Measurements from ENCODE around the gene FILIP1L. TPM values are rescaled to one million over a fixed set of nuclear protein-coding genes. Genes with fewer than 3 reads are reported as not detected.
A peak's percentile ranks its signal among the peaks of the same experiment; 100 is the strongest.

FILIP1L gene
- total and polyA plus RNA-seq, 2 of the 13 experiments (the other 11 are each of a cell fraction or from before 2014, with no cell fraction given) = 8.1 to 187 TPM

DNA sequence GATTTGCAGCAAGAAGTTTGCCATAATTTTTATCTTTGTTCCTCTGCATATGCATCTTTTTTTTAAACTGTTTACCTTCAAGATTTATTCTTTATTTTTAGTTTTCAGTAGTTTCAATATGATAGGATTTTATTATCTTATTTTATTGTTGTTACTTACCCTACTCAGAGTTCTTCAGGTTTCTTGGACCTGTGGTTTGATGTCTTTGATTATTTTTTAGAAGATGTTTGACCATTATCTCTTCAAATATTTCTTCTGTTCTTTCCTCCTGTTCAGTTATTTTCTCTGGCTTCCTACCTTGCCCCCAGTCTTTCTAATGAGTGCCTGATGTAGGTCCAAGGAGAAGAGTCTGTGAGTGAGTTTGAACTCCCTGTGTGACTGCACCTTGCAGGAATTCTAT lies 137.7 kb downstream of the FILIP1L start:
- ATAC-seq (no peak), DNase-seq (ENCODE audit: low spot score) (no peak), FAIRE-seq (no peak)
- Histone ChIP-seq H3K9me3 (ENCODE audit: low read length) (no peaks in the 10 kb centered on the region), H3K27me3 (ENCODE audit: control insufficient read depth in 1 of 2, insufficient read depth in 2 of 2, low read length in 2 of 2) (no peaks in the 10 kb centered on the region), H2AFZ (ENCODE audit: low read length) (no peak overlapping the region), H4K20me1 (ENCODE audit: insufficient read depth, low read length) (no peaks in the 10 kb centered on the region), H3K4me1 (ENCODE audit: insufficient read depth, low read length) (peaks cover 11% of the 10 kb centered on the region), H3K36me3 (replicated peaks in 1 of 2; ENCODE audit: control insufficient read depth in 1 of 2, insufficient read depth in 2 of 2, low read length in 2 of 2) (no peaks in the 10 kb centered on the region), H3K4me3 (replicated peaks in 1 of 3; ENCODE audit: insufficient read depth in 1 of 3, low read depth in 2 of 3, low read length in 3 of 3) (no peak overlapping the region), H3K9ac (ENCODE audit: insufficient read depth, low read depth, low read length) (no peak overlapping the region), H3K27ac (ENCODE audit: extremely low read length, insufficient read depth, low read length) (no peak overlapping the region), H3K79me2 (ENCODE audit: insufficient read depth, low read length) (no peaks in the 10 kb centered on the region), H3K4me2 (ENCODE audit: low read depth, low read length) (no peak overlapping the region)
- POLR2A ChIA-PET = no interaction called here
- CTCF ChIA-PET (ENCODE audit: low intra/inter-chr PET ratio, low total read pairs) = no interaction called here
- intact Hi-C loops (cut with micrococcal nuclease; ENCODE audit: unreplicated experiment) (no loop called here), in situ Hi-C loops (cut with HindIII; ENCODE audit: extremely low pct_ligation_motif_present, low pct_unique_long_range_greater_than_20kb) (no loop called here)
- no peak for TF ChIP-seq TGIF2 (CRISPR knock-in tag; IDR thresholded peaks at IDR 0.05)
- no TSS peak for BruUV-seq (replicated peaks)

DNA sequence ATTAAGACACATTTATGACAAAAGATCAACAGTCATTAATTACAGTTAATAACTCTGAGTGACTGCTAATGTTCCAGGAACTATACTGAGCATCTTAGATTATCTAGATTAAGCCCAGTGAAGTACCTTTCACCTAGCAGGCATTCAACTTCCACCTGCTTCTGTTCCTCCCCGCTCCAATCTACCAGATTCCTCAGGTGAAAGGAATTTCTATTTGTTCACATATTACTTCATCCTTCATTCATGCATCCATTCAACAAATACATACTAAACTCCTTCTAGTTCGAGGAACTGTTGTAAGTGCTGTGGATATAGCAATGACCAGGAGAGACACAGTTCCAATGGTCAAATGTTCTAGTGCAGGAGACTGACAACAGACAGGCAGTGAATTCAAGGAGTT lies 139.3 kb downstream of the FILIP1L start:
- no peak overlapping the region for H2AFZ ChIP-seq (ENCODE audit: low read length)
- BruUV-seq (replicated peaks) = no TSS peak
- H3K79me2 ChIP-seq (ENCODE audit: insufficient read depth, low read length) = no peaks in the 10 kb centered on the region
- H3K9me3 ChIP-seq (ENCODE audit: low read length) = no peaks in the 10 kb centered on the region
- H3K4me2 ChIP-seq (ENCODE audit: low read depth, low read length) = no peak overlapping the region
- no peak overlapping the region for H3K27ac ChIP-seq (ENCODE audit: extremely low read length, insufficient read depth, low read length)
- WGBS (ENCODE audit: low lambda C conversion rate) = 100% methylated on average over 2 of the region's 2 CpGs
- no peak for ATAC-seq
- ChIA-PET POLR2A (no interaction called here), CTCF (ENCODE audit: low intra/inter-chr PET ratio, low total read pairs) (no interaction called here)
- FAIRE-seq = peak; percentile 26
- H3K4me1 ChIP-seq (ENCODE audit: insufficient read depth, low read length) = peaks cover 11% of the 10 kb centered on the region
- H3K36me3 ChIP-seq (replicated peaks in 1 of 2; ENCODE audit: control insufficient read depth in 1 of 2, insufficient read depth in 2 of 2, low read length in 2 of 2) = no peaks in the 10 kb centered on the region
- H3K9ac ChIP-seq (ENCODE audit: insufficient read depth, low read depth, low read length) = no peak overlapping the region
- no peak overlapping the region for H3K4me3 ChIP-seq (replicated peaks in 1 of 3; ENCODE audit: insufficient read depth in 1 of 3, low read depth in 2 of 3, low read length in 3 of 3)
- no peak for DNase-seq (ENCODE audit: low spot score)
- no peaks in the 10 kb centered on the region for H4K20me1 ChIP-seq (ENCODE audit: insufficient read depth, low read length)
- intact Hi-C loops (cut with micrococcal nuclease; ENCODE audit: unreplicated experiment) (no loop called here), in situ Hi-C loops (cut with HindIII; ENCODE audit: extremely low pct_ligation_motif_present, low pct_unique_long_range_greater_than_20kb) (no loop called here)
- H3K27me3 ChIP-seq (ENCODE audit: control insufficient read depth in 1 of 2, insufficient read depth in 2 of 2, low read length in 2 of 2) = no peaks in the 10 kb centered on the region
- no peak for TF ChIP-seq ZIK1 (CRISPR knock-in tag; IDR thresholded peaks at IDR 0.05; ENCODE audit: borderline replicate concordance, low read depth)
- no peak for TF ChIP-seq ZNF143 (CRISPR knock-in tag; IDR thresholded peaks at IDR 0.05)
- no peak for TF ChIP-seq NPAS2 (CRISPR knock-in tag; IDR thresholded peaks at IDR 0.05; ENCODE audit: borderline replicate concordance)
- TF ChIP-seq NR3C1 (CRISPR knock-in tag; IDR thresholded peaks at IDR 0.05) = no peak
- TF ChIP-seq MYC (CRISPR knock-in tag; IDR thresholded peaks at IDR 0.05; ENCODE audit: borderline replicate concordance) = no peak
- no peak for TF ChIP-seq NBN (conservative IDR thresholded peaks at IDR 0.05)
- TF ChIP-seq, protein P1, sequence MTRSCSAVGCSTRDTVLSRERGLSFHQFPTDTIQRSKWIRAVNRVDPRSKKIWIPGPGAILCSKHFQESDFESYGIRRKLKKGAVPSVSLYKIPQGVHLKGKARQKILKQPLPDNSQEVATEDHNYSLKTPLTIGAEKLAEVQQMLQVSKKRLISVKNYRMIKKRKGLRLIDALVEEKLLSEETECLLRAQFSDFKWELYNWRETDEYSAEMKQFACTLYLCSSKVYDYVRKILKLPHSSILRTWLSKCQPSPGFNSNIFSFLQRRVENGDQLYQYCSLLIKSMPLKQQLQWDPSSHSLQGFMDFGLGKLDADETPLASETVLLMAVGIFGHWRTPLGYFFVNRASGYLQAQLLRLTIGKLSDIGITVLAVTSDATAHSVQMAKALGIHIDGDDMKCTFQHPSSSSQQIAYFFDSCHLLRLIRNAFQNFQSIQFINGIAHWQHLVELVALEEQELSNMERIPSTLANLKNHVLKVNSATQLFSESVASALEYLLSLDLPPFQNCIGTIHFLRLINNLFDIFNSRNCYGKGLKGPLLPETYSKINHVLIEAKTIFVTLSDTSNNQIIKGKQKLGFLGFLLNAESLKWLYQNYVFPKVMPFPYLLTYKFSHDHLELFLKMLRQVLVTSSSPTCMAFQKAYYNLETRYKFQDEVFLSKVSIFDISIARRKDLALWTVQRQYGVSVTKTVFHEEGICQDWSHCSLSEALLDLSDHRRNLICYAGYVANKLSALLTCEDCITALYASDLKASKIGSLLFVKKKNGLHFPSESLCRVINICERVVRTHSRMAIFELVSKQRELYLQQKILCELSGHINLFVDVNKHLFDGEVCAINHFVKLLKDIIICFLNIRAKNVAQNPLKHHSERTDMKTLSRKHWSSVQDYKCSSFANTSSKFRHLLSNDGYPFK (CRISPR knock-in tag; IDR thresholded peaks at IDR 0.05; ENCODE audit: borderline replicate concordance) = no peak
- TF ChIP-seq, protein P2, sequence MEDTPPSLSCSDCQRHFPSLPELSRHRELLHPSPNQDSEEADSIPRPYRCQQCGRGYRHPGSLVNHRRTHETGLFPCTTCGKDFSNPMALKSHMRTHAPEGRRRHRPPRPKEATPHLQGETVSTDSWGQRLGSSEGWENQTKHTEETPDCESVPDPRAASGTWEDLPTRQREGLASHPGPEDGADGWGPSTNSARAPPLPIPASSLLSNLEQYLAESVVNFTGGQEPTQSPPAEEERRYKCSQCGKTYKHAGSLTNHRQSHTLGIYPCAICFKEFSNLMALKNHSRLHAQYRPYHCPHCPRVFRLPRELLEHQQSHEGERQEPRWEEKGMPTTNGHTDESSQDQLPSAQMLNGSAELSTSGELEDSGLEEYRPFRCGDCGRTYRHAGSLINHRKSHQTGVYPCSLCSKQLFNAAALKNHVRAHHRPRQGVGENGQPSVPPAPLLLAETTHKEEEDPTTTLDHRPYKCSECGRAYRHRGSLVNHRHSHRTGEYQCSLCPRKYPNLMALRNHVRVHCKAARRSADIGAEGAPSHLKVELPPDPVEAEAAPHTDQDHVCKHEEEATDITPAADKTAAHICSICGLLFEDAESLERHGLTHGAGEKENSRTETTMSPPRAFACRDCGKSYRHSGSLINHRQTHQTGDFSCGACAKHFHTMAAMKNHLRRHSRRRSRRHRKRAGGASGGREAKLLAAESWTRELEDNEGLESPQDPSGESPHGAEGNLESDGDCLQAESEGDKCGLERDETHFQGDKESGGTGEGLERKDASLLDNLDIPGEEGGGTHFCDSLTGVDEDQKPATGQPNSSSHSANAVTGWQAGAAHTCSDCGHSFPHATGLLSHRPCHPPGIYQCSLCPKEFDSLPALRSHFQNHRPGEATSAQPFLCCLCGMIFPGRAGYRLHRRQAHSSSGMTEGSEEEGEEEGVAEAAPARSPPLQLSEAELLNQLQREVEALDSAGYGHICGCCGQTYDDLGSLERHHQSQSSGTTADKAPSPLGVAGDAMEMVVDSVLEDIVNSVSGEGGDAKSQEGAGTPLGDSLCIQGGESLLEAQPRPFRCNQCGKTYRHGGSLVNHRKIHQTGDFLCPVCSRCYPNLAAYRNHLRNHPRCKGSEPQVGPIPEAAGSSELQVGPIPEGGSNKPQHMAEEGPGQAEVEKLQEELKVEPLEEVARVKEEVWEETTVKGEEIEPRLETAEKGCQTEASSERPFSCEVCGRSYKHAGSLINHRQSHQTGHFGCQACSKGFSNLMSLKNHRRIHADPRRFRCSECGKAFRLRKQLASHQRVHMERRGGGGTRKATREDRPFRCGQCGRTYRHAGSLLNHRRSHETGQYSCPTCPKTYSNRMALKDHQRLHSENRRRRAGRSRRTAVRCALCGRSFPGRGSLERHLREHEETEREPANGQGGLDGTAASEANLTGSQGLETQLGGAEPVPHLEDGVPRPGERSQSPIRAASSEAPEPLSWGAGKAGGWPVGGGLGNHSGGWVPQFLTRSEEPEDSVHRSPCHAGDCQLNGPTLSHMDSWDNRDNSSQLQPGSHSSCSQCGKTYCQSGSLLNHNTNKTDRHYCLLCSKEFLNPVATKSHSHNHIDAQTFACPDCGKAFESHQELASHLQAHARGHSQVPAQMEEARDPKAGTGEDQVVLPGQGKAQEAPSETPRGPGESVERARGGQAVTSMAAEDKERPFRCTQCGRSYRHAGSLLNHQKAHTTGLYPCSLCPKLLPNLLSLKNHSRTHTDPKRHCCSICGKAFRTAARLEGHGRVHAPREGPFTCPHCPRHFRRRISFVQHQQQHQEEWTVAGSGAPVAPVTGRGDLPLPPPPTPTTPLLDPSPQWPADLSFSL (CRISPR knock-in tag; IDR thresholded peaks at IDR 0.05) = no peak
- no peak for TF ChIP-seq ZNF614 (CRISPR knock-in tag; IDR thresholded peaks at IDR 0.05; ENCODE audit: borderline replicate concordance)
- no peak for TF ChIP-seq SMAD3 (CRISPR knock-in tag; IDR thresholded peaks at IDR 0.05)

Data from HepG2 (cell line).